Posterior cingulate gyrus (tissue), 11 donors: ENCODE data around the gene SEH1L.
"Not testable (repeated sequence)": the region's sequence is repeated elsewhere in the genome, so short reads cannot be mapped to it uniquely, and the experiment has no call there.

ENCODE experiments used
- DNase-seq, 10 donors: peaks; one replicate each; pipeline versions ENCODE4 v3.0.0 to v3.0.0-alpha.2; 2020 to 2021; ENCODE audit warnings: mixed read lengths in 3 of 10
- intact Hi-C: fragments of 100-400 bp; cut with DNase I; formaldehyde crosslinking; loops from one replicate; pipeline ENCODE4 v1.15.1; 2023

The SEH1L gene

GRCh38 chr18:12947285-12948049 lies at the start of gene SEH1L:
SEH1L (plus strand) TSS chr18:12948011; CDS start chr18:12948122, 111 bp downstream.
- peak; percentile 96 to 100 (median 99) for DNase-seq
- intact Hi-C loops, result loop anchor here (1.0 to 2.0 kb wide), 2 partner anchors 44 to 65 kb away; partner anchors contain the start of gene CEP192

- DNase-seq, intact Hi-C loops: not testable (repeated sequence)
Measured at GRCh38 chr18:12901208-12901607, 46.6 kb upstream of the SEH1L start.

- DNase-seq, result no peak
- intact Hi-C loops, result no loop called here
Measured at GRCh38 chr18:12904012-12904516, 43.7 kb upstream of the SEH1L start.

- no peak for DNase-seq
- intact Hi-C loops, result no loop called here
Measured at GRCh38 chr18:12906119-12906518, 41.7 kb upstream of the SEH1L start.

- intact Hi-C loops, result no loop called here
- DNase-seq, result no peak
Measured at GRCh38 chr18:12906773-12907172, 41.0 kb upstream of the SEH1L start.

- DNase-seq, result no peak
- intact Hi-C loops, result no loop called here
Measured at GRCh38 chr18:12907258-12907925, 40.4 kb upstream of the SEH1L start.

GRCh38 chr18:12908706-12909105 lies 39.1 kb upstream of the SEH1L start:
- no peak for DNase-seq
- intact Hi-C loops, result no loop called here

GRCh38 chr18:12911025-12911928 lies 36.5 kb upstream of the SEH1L start:
- DNase-seq, result peak in 5 of 10 donors; percentile 13 to 88 (median 74)
- intact Hi-C loops, result no loop called here

- intact Hi-C loops, result no loop called here
- DNase-seq, result no peak
Measured at GRCh38 chr18:12911929-12912703, 35.7 kb upstream of the SEH1L start.

- intact Hi-C loops, result no loop called here
- no peak for DNase-seq
Measured at GRCh38 chr18:12921178-12921577, 26.6 kb upstream of the SEH1L start.

- no peak for DNase-seq
- intact Hi-C loops, result no loop called here
Measured at GRCh38 chr18:12922266-12922665, 25.5 kb upstream of the SEH1L start.

GRCh38 chr18:12924616-12925015 lies 23.2 kb upstream of the SEH1L start:
- intact Hi-C loops, result no loop called here
- no peak for DNase-seq

GRCh38 chr18:12928206-12928605 lies 19.6 kb upstream of the SEH1L start:
- intact Hi-C loops, result no loop called here
- no peak for DNase-seq

- intact Hi-C loops, result no loop called here
- DNase-seq, result no peak
Measured at GRCh38 chr18:12928641-12929040, 19.2 kb upstream of the SEH1L start.

GRCh38 chr18:12929477-12930083 lies 18.2 kb upstream of the SEH1L start:
- no peak for DNase-seq
- intact Hi-C loops, result no loop called here

GRCh38 chr18:12930376-12930775 lies 17.4 kb upstream of the SEH1L start:
- intact Hi-C loops, result no loop called here
- DNase-seq, result no peak

GRCh38 chr18:12930908-12931307 lies 16.9 kb upstream of the SEH1L start:
- DNase-seq, result no peak
- intact Hi-C loops, result no loop called here

GRCh38 chr18:12933327-12933726 lies 14.5 kb upstream of the SEH1L start:
- intact Hi-C loops, result no loop called here
- DNase-seq, result no peak

- peak; percentile 59 to 97 (median 86) for DNase-seq
- intact Hi-C loops, result loop anchor here (1.0 kb wide), 2 partner anchors 190 to 207 kb away; no protein-coding TSS in a partner anchor
Measured at GRCh38 chr18:12934454-12935071, 13.2 kb upstream of the SEH1L start.
